WERI-Rb-1 (cell line): ENCODE data around the gene PCLO.

ENCODE experiments used
- DNase-seq: peaks from one replicate; pipeline ENCODE4 v3.0.0-alpha.2; 2020
- H3K27ac ChIP-seq: fragments of 250-450 bp; sonication (Bioruptor Pico); 2 replicates; pipeline ENCODE4 v1.5.1; 2020; ENCODE audit warnings: mild to moderate bottlenecking, moderate library complexity
- H3K27me3 ChIP-seq: fragments of 250-450 bp; sonication (Bioruptor Pico); 2 replicates; pipeline ENCODE4 v1.5.1; 2021; ENCODE audit warnings: mild to moderate bottlenecking, low read depth, moderate library complexity; ENCODE audit not compliant: insufficient read depth, severe bottlenecking
- H3K36me3 ChIP-seq: fragments of 250-450 bp; sonication (Bioruptor Pico); 2 replicates; pipeline ENCODE4 v1.5.1; 2020; ENCODE audit warnings: mild to moderate bottlenecking, moderate library complexity
- H3K4me3 ChIP-seq: 2 replicates; pipeline ENCODE4 v1.5.1; 2011; ENCODE audit warnings: low read depth, mild to moderate bottlenecking, control low read depth, low read length
- H3K9me3 ChIP-seq: fragments of 250-450 bp; sonication (Bioruptor Pico); 2 replicates; pipeline ENCODE4 v1.5.1; 2021; ENCODE audit warnings: mild to moderate bottlenecking, moderate library complexity; ENCODE audit not compliant: severe bottlenecking
- CTCF ChIP-seq: IDR thresholded peaks from 2 replicates; pipeline ENCODE4 v1.5.1; 2011; ENCODE audit warnings: low read depth, mild to moderate bottlenecking, control low read depth, inconsistent platforms, low read length

The PCLO gene

GRCh38 chr7:83020161-83020560, 142.5 kb downstream of the PCLO start:
- DNase-seq = no peak
- H3K36me3 ChIP-seq = no peaks in the 10 kb centered on the region
- no peaks in the 10 kb centered on the region for H3K9me3 ChIP-seq
- no peak overlapping the region for H3K4me3 ChIP-seq
- TF ChIP-seq CTCF = no peak
- H3K27ac ChIP-seq = no peak overlapping the region
- H3K27me3 ChIP-seq = no peaks in the 10 kb centered on the region

- no peak overlapping the region for H3K4me3 ChIP-seq
- H3K36me3 ChIP-seq = no peaks in the 10 kb centered on the region
- DNase-seq = no peak
- H3K27ac ChIP-seq = no peak overlapping the region
- H3K27me3 ChIP-seq = no peaks in the 10 kb centered on the region
- no peak for TF ChIP-seq CTCF
- no peaks in the 10 kb centered on the region for H3K9me3 ChIP-seq
These were observed 146.8 kb downstream of the PCLO start for GRCh38 chr7:83015916-83016315.

GRCh38 chr7:83014546-83014945, 148.1 kb downstream of the PCLO start:
- H3K27me3 ChIP-seq = no peaks in the 10 kb centered on the region
- no peak overlapping the region for H3K4me3 ChIP-seq
- no peak overlapping the region for H3K27ac ChIP-seq
- no peaks in the 10 kb centered on the region for H3K36me3 ChIP-seq
- TF ChIP-seq CTCF = no peak
- no peak for DNase-seq
- no peaks in the 10 kb centered on the region for H3K9me3 ChIP-seq

GRCh38 chr7:83011954-83012353, 150.7 kb downstream of the PCLO start:
- DNase-seq = no peak
- TF ChIP-seq CTCF = no peak

GRCh38 chr7:83005410-83005809, 157.3 kb downstream of the PCLO start:
- DNase-seq = no peak
- Histone ChIP-seq H3K27me3 (no peaks in the 10 kb centered on the region), H3K36me3 (no peaks in the 10 kb centered on the region), H3K27ac (no peak overlapping the region), H3K9me3 (no peaks in the 10 kb centered on the region), H3K4me3 (no peak overlapping the region)
- no peak for TF ChIP-seq CTCF

More at GRCh38 chr7:83011954-83012353, 150.7 kb downstream of the PCLO start:
- H3K27me3 ChIP-seq = no peaks in the 10 kb centered on the region
- no peaks in the 10 kb centered on the region for H3K36me3 ChIP-seq
- H3K27ac ChIP-seq = no peak overlapping the region
- no peaks in the 10 kb centered on the region for H3K9me3 ChIP-seq
- no peak overlapping the region for H3K4me3 ChIP-seq

- Histone ChIP-seq H3K27me3 (no peaks in the 10 kb centered on the region), H3K27ac (no peak overlapping the region), H3K9me3 (no peaks in the 10 kb centered on the region), H3K4me3 (no peak overlapping the region), H3K36me3 (no peaks in the 10 kb centered on the region)
- no peak for TF ChIP-seq CTCF
- DNase-seq = no peak
These were observed 161.2 kb downstream of the PCLO start for GRCh38 chr7:83001362-83002040.
